ENCODE results near the gene OCEL1. TPM values are rescaled to one million over a fixed set of nuclear protein-coding genes. Genes with fewer than 3 reads are reported as not detected.
A peak's percentile ranks its signal among the peaks of the same experiment; 100 is the strongest.

OCEL1 gene
- total RNA-seq, 4 donors from 2014 or later, result 9.7 to 33.5 (median 21.8) TPM

GRCh38 chr19:17246681-17247425, 20.8 kb downstream of the OCEL1 start:
- no peaks in the 10 kb centered on the region for H3K27me3 ChIP-seq
- peak overlapping the region; percentile 59 to 82 (median 62) for H3K27ac ChIP-seq
- 29 to 36% methylated on average over 12 to 16 of the region's 21 CpGs for WGBS, 2 donors
- no peaks in the 10 kb centered on the region for H3K36me3 ChIP-seq
- no peak for TF ChIP-seq POLR2A (IDR thresholded peaks at IDR 0.05)
- TF ChIP-seq CTCF (IDR thresholded peaks at IDR 0.05), result no peak
- intact Hi-C loops (cut with DNase I), result no loop called here
- H3K4me3 ChIP-seq (replicated peaks in 1 of 3), result peak overlapping the region in 2 of 3 donors; percentile 49 to 55
- DNase-seq, result peak; percentile 29 to 37
- no peaks in the 10 kb centered on the region for H3K9me3 ChIP-seq
- H3K4me1 ChIP-seq, result peaks cover 29% of the 10 kb centered on the region in 2 donors

- Histone ChIP-seq H3K4me1 (peaks cover 15% of the 10 kb centered on the region in 2 donors), H3K9me3 (no peaks in the 10 kb centered on the region), H3K27ac (no peak overlapping the region), H3K4me3 (replicated peaks in 1 of 3) (no peak overlapping the region), H3K36me3 (no peaks in the 10 kb centered on the region), H3K27me3 (no peaks in the 10 kb centered on the region)
- TF ChIP-seq POLR2A (IDR thresholded peaks at IDR 0.05), result no peak
- TF ChIP-seq CTCF (IDR thresholded peaks at IDR 0.05), result no peak
- intact Hi-C loops (cut with DNase I), result no loop called here
- WGBS, 2 donors, result 64 to 71% methylated on average over 16 to 17 of the region's 21 CpGs
- no peak for DNase-seq
These were observed 22.2 kb downstream of the OCEL1 start for GRCh38 chr19:17248011-17248776.

GRCh38 chr19:17249887-17250548, 24.0 kb downstream of the OCEL1 start:
- Histone ChIP-seq H3K9me3 (no peaks in the 10 kb centered on the region), H3K27me3 (no peaks in the 10 kb centered on the region), H3K4me1 (peaks cover 9 to 10% of the 10 kb centered on the region in 2 donors), H3K4me3 (replicated peaks in 1 of 3) (no peak overlapping the region), H3K36me3 (no peaks in the 10 kb centered on the region), H3K27ac (no peak overlapping the region)
- no peak for DNase-seq
- no peak for TF ChIP-seq CTCF (IDR thresholded peaks at IDR 0.05)
- TF ChIP-seq POLR2A (IDR thresholded peaks at IDR 0.05), result no peak
- 89 to 90% methylated on average over 14 to 15 of the region's 15 CpGs for WGBS, 2 donors
- intact Hi-C loops (cut with DNase I), result no loop called here

GRCh38 chr19:17254636-17255035, 28.6 kb downstream of the OCEL1 start:
- H3K4me1 ChIP-seq, result no peaks in the 10 kb centered on the region
- no peak overlapping the region for H3K4me3 ChIP-seq (replicated peaks in 1 of 3)
- 89 to 92% methylated on average over 10 of the region's 10 CpGs for WGBS, 2 donors
- H3K36me3 ChIP-seq, result no peaks in the 10 kb centered on the region
- DNase-seq, result no peak
- no peak overlapping the region for H3K27ac ChIP-seq
- TF ChIP-seq POLR2A (IDR thresholded peaks at IDR 0.05) (no peak), CTCF (IDR thresholded peaks at IDR 0.05) (no peak)
- H3K27me3 ChIP-seq, result no peaks in the 10 kb centered on the region
- intact Hi-C loops (cut with DNase I), result no loop called here
- H3K9me3 ChIP-seq, result no peaks in the 10 kb centered on the region
